Measurements from ENCODE around the gene SLAMF6.
"Not testable (repeated sequence)": the region's sequence is repeated elsewhere in the genome, so short reads cannot be mapped to it uniquely, and the experiment has no call there.

Gene SLAMF6

GRCh38 chr1:160522622-160523345, at the start of gene SLAMF6:
Gene SLAMF6 (minus strand): TSS chr1:160523255. CDS start chr1:160523192, 63 bp downstream.
- peak in 1 of 4 experiments; percentile 22 for DNase-seq

GRCh38 chr1:160570840-160571239, 47.8 kb upstream of the SLAMF6 start:
- DNase-seq: no peak

- DNase-seq: no peak
These were observed 46.8 kb upstream of the SLAMF6 start for GRCh38 chr1:160569806-160570205.

GRCh38 chr1:160567858-160568682, 45.0 kb upstream of the SLAMF6 start:
- DNase-seq: peak in 2 of 4 experiments; percentile 14 to 51

GRCh38 chr1:160567341-160567740, 44.3 kb upstream of the SLAMF6 start:
- DNase-seq: no peak

GRCh38 chr1:160565564-160565963, 42.5 kb upstream of the SLAMF6 start:
- no peak for DNase-seq

GRCh38 chr1:160563230-160563629, 40.2 kb upstream of the SLAMF6 start:
- not testable (repeated sequence) for DNase-seq

- not testable (repeated sequence) for DNase-seq
These were observed 39.7 kb upstream of the SLAMF6 start for GRCh38 chr1:160562745-160563144.

- DNase-seq: no peak
These were observed 37.8 kb upstream of the SLAMF6 start for GRCh38 chr1:160560806-160561205.

- no peak for DNase-seq
These were observed 37.1 kb upstream of the SLAMF6 start for GRCh38 chr1:160560045-160560705.

- DNase-seq: not testable (repeated sequence)
These were observed 36.4 kb upstream of the SLAMF6 start for GRCh38 chr1:160559437-160559836.

- no peak for DNase-seq
These were observed 35.8 kb upstream of the SLAMF6 start for GRCh38 chr1:160558660-160559380.

GRCh38 chr1:160553778-160554177, 30.7 kb upstream of the SLAMF6 start:
- DNase-seq: no peak

- no peak for DNase-seq
These were observed 29.4 kb upstream of the SLAMF6 start for GRCh38 chr1:160552425-160552824.

- DNase-seq: peak in 3 of 4 experiments; percentile 9 to 45 (median 12)
These were observed 27.5 kb upstream of the SLAMF6 start for GRCh38 chr1:160550572-160551034.

GRCh38 chr1:160549665-160550006, 26.6 kb upstream of the SLAMF6 start:
- DNase-seq: no peak

GRCh38 chr1:160548960-160549664, 26.1 kb upstream of the SLAMF6 start:
- no peak for DNase-seq

GRCh38 chr1:160548183-160548582, 25.1 kb upstream of the SLAMF6 start:
- no peak for DNase-seq

- no peak for DNase-seq
These were observed 24.4 kb upstream of the SLAMF6 start for GRCh38 chr1:160547422-160547821.

GRCh38 chr1:160546942-160547341, 23.9 kb upstream of the SLAMF6 start:
- no peak for DNase-seq

GRCh38 chr1:160544647-160545046, 21.6 kb upstream of the SLAMF6 start:
- DNase-seq: no peak

GRCh38 chr1:160542303-160542945, 19.4 kb upstream of the SLAMF6 start:
- no peak for DNase-seq

Data from activated naive CD4-positive, alpha-beta T cell (primary cell).